Activated B cell treated with CpG ODN at 0.5 μM for 24 hours (primary cell): ENCODE measurements around the gene PTPRZ1. TPM values are rescaled to one million over a fixed set of nuclear protein-coding genes. Genes with fewer than 3 reads are reported as not detected.

Experiments used
- ATAC-seq: fragments of 200-7000 bp; cut with Tn5 transposase; one replicate; pipeline ENCODE4 v1.10.0; 2021; ENCODE audit warnings: low read depth, mild to moderate bottlenecking, moderate library complexity
- CTCF ChIA-PET: fragments of 350-600 bp; sonication (Branson Sonifier 250); formaldehyde crosslinking; loops from one replicate; lab custom pipeline; 2021; ENCODE audit warnings: antibody characterized with exemption; lab: Charles Lee
- POLR2A ChIA-PET: fragments of 350-600 bp; sonication (Branson Sonifier 250); formaldehyde crosslinking; loops from one replicate; lab custom pipeline; 2021; ENCODE audit warnings: antibody characterized with exemption; lab: Charles Lee
- DNase-seq: peaks from one replicate; pipeline ENCODE4 v3.0.0; 2022
- H3K27ac Mint-ChIP-seq: one replicate; pipeline ENCODE4 v1.8.0; 2020; ENCODE audit warnings: mixed read lengths
- H3K27me3 Mint-ChIP-seq: one replicate; pipeline ENCODE4 v1.8.0; 2021; ENCODE audit warnings: mixed read lengths
- H3K36me3 Mint-ChIP-seq: one replicate; pipeline ENCODE4 v1.8.0; 2021; ENCODE audit warnings: low read depth, mixed read lengths
- H3K4me1 Mint-ChIP-seq: one replicate; pipeline ENCODE4 v1.8.0; 2021; ENCODE audit warnings: mixed read lengths
- H3K4me3 Mint-ChIP-seq: one replicate; pipeline ENCODE4 v1.8.0; 2020; ENCODE audit warnings: mild to moderate bottlenecking, mixed read lengths
- H3K9me3 Mint-ChIP-seq: one replicate; pipeline ENCODE4 v1.8.0; 2020; ENCODE audit warnings: mixed read lengths
- CTCF ChIP-seq: fragments of 200-600 bp; IDR thresholded peaks from one replicate; pipeline ENCODE4 v1.8.0; 2022; ENCODE audit warnings: antibody characterized with exemption, mild to moderate bottlenecking
- intact Hi-C: fragments of 100-400 bp; cut with micrococcal nuclease; formaldehyde crosslinking; loops from one replicate; pipeline ENCODE4 v1.15.1; 2024
- total RNA-seq: library from RNA; stranded (reverse); gene quantifications from 2 replicates; pipeline ENCODE4 v1.2.3, GENCODE V29; 2022

The PTPRZ1 gene
- total RNA-seq, 1 donor from 2014 or later, result not detected

GRCh38 chr7:121875203-121875602, 2.2 kb downstream of the PTPRZ1 start:
- ATAC-seq, result no peak

GRCh38 chr7:121876656-121877500, 3.9 kb downstream of the PTPRZ1 start:
- no peak overlapping the region for H3K27ac Mint-ChIP-seq
- no peak for DNase-seq
- TF ChIP-seq CTCF, result no peak
- peaks cover 38% of the 10 kb centered on the region for H3K27me3 Mint-ChIP-seq
- H3K4me3 Mint-ChIP-seq, result no peak overlapping the region
- H3K4me1 Mint-ChIP-seq, result peaks cover 7% of the 10 kb centered on the region
- H3K36me3 Mint-ChIP-seq, result no peaks in the 10 kb centered on the region
- no peak for ATAC-seq
- intact Hi-C loops, result no loop called here
- ChIA-PET POLR2A (no interaction called here), CTCF (no interaction called here)
- H3K9me3 Mint-ChIP-seq, result no peaks in the 10 kb centered on the region

More at GRCh38 chr7:121875203-121875602, 2.2 kb downstream of the PTPRZ1 start:
- no peak for TF ChIP-seq CTCF
- intact Hi-C loops, result no loop called here
- CTCF ChIA-PET, result no interaction called here
- no peak overlapping the region for H3K27ac Mint-ChIP-seq
- no peaks in the 10 kb centered on the region for H3K36me3 Mint-ChIP-seq
- no peaks in the 10 kb centered on the region for H3K9me3 Mint-ChIP-seq
- DNase-seq, result no peak
- peaks cover 46% of the 10 kb centered on the region for H3K27me3 Mint-ChIP-seq
- POLR2A ChIA-PET, result no interaction called here
- no peak overlapping the region for H3K4me3 Mint-ChIP-seq
- peaks cover 7% of the 10 kb centered on the region for H3K4me1 Mint-ChIP-seq

GRCh38 chr7:121878918-121879464, 6.0 kb downstream of the PTPRZ1 start:
- H3K9me3 Mint-ChIP-seq, result no peaks in the 10 kb centered on the region
- no peak for ATAC-seq
- H3K27me3 Mint-ChIP-seq, result peaks cover 29% of the 10 kb centered on the region
- ChIA-PET CTCF (no interaction called here), POLR2A (no interaction called here)
- H3K4me1 Mint-ChIP-seq, result peaks cover 2% of the 10 kb centered on the region
- no peak for TF ChIP-seq CTCF
- no peak overlapping the region for H3K4me3 Mint-ChIP-seq
- no peaks in the 10 kb centered on the region for H3K36me3 Mint-ChIP-seq
- H3K27ac Mint-ChIP-seq, result no peak overlapping the region
- intact Hi-C loops, result no loop called here
- no peak for DNase-seq

GRCh38 chr7:121879544-121879943, 6.6 kb downstream of the PTPRZ1 start:
- CTCF ChIA-PET, result no interaction called here
- H3K9me3 Mint-ChIP-seq, result no peaks in the 10 kb centered on the region

More at GRCh38 chr7:121879544-121879943, 6.6 kb downstream of the PTPRZ1 start:
- no peak for ATAC-seq
- intact Hi-C loops, result no loop called here
- Mint-ChIP-seq H3K4me3 (no peak overlapping the region), H3K27me3 (peaks cover 23% of the 10 kb centered on the region), H3K27ac (no peak overlapping the region), H3K36me3 (no peaks in the 10 kb centered on the region), H3K4me1 (no peaks in the 10 kb centered on the region)
- no peak for DNase-seq
- TF ChIP-seq CTCF, result no peak
- POLR2A ChIA-PET, result no interaction called here
